ENCODE results near the gene RBM48.

DNA sequence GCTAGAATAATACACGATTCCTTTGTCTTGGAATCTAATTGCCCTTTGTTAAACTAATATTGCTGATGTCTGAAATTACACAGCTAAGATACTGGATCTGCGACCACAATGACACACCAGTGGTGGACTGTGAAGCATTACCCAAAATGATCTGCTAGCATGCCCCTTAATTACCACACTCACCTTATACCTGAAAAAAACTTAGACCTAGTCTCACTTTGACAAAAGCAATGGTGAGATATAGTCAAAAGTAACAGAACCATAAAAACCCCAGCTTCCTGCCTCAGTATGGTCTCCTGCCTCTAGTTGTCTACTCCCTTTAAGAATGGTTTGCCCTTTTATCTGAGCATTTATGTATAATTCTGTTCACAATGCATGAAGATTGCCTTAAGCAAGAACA lies 30.0 kb upstream of the RBM48 start:
- TF ChIP-seq, protein P1, sequence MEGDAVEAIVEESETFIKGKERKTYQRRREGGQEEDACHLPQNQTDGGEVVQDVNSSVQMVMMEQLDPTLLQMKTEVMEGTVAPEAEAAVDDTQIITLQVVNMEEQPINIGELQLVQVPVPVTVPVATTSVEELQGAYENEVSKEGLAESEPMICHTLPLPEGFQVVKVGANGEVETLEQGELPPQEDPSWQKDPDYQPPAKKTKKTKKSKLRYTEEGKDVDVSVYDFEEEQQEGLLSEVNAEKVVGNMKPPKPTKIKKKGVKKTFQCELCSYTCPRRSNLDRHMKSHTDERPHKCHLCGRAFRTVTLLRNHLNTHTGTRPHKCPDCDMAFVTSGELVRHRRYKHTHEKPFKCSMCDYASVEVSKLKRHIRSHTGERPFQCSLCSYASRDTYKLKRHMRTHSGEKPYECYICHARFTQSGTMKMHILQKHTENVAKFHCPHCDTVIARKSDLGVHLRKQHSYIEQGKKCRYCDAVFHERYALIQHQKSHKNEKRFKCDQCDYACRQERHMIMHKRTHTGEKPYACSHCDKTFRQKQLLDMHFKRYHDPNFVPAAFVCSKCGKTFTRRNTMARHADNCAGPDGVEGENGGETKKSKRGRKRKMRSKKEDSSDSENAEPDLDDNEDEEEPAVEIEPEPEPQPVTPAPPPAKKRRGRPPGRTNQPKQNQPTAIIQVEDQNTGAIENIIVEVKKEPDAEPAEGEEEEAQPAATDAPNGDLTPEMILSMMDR (conservative IDR thresholded peaks at IDR 0.05 in 1 of 2, IDR thresholded peaks at IDR 0.05 in 1 of 2; ENCODE audit: low read depth in 1 of 2, low read length in 2 of 2) = no peak
- TF ChIP-seq EZH2 (IDR thresholded peaks at IDR 0.05; ENCODE audit: low read length, missing control alignments) = no peak
